ENCODE data around the gene NCF2. TPM values are rescaled to one million over a fixed set of nuclear protein-coding genes. Genes with fewer than 3 reads are reported as not detected.

NCF2 gene
- total RNA-seq, 1 experiment from 2014 or later: 0.10 TPM

DNA sequence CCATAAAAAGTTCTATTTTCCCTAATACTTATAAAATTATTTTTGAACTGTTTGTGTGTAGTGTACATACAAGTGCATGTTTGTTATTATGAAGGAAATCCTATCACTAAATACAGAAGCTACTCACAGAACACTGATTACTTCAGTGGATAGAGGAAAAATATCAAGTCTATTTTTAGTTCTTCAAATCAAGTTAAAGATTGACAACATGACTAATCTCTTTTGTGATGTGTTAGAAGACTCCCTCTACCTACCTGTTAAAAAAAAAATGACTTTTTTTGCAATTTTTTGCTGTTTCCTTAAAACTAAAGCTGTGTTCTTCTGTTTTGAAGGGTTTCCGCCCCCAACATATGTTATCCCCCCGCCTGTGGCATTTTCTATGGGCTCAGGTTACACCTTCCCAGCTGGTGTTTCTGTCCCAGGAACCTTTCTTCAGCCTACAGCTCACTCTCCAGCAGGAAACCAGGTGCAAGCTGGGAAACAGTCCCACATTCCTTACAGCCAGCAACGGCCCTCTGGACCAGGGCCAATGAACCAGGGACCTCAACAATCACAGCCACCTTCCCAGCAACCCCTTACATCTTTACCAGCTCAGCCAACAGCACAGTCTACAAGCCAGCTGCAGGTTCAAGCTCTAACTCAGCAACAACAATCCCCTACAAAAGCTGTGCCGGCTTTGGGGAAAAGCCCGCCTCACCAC lies 45.5 kb downstream of the NCF2 start:
- ATAC-seq: no peak
- Histone ChIP-seq H3K36me3 (ENCODE audit: control insufficient read depth, insufficient read depth, low read length) (peaks cover 55% of the 10 kb centered on the region), H3K9me3 (ENCODE audit: control insufficient read depth, insufficient read depth, low read depth, low read length) (no peaks in the 10 kb centered on the region), H3K27me3 (ENCODE audit: control insufficient read depth, insufficient read depth, low read length) (no peaks in the 10 kb centered on the region), H3K4me1 (ENCODE audit: control insufficient read depth, insufficient read depth, low read length) (no peaks in the 10 kb centered on the region), H3K4me3 (ENCODE audit: low read depth in 2 of 2, low read length in 2 of 2) (no peak overlapping the region), H3K27ac (ENCODE audit: low read length) (no peak overlapping the region)
- POLR2A ChIA-PET: interaction anchor here (0.7 kb wide), 1 partner anchor 82 kb away, joined by 3 read pairs; no protein-coding TSS in a partner anchor
- DNase-seq (ENCODE audit: low read depth, low spot score): no peak
- CTCF ChIA-PET: interaction anchor here (0.6 to 0.7 kb wide), 2 partner anchors 217 to 507 kb away, joined by 3 to 5 read pairs; no protein-coding TSS in a partner anchor
- no TSS peak for BruUV-seq (replicated peaks)
- in situ Hi-C loops (cut with HindIII; ENCODE audit: low pct_unique_long_range_greater_than_20kb, low sequenced_read_pairs): no loop called here
- intact Hi-C loops (cut with micrococcal nuclease; ENCODE audit: unreplicated experiment): loop anchor here (10.0 kb wide), 1 partner anchor 260 kb away; no protein-coding TSS in a partner anchor
- TF ChIP-seq, protein P1, sequence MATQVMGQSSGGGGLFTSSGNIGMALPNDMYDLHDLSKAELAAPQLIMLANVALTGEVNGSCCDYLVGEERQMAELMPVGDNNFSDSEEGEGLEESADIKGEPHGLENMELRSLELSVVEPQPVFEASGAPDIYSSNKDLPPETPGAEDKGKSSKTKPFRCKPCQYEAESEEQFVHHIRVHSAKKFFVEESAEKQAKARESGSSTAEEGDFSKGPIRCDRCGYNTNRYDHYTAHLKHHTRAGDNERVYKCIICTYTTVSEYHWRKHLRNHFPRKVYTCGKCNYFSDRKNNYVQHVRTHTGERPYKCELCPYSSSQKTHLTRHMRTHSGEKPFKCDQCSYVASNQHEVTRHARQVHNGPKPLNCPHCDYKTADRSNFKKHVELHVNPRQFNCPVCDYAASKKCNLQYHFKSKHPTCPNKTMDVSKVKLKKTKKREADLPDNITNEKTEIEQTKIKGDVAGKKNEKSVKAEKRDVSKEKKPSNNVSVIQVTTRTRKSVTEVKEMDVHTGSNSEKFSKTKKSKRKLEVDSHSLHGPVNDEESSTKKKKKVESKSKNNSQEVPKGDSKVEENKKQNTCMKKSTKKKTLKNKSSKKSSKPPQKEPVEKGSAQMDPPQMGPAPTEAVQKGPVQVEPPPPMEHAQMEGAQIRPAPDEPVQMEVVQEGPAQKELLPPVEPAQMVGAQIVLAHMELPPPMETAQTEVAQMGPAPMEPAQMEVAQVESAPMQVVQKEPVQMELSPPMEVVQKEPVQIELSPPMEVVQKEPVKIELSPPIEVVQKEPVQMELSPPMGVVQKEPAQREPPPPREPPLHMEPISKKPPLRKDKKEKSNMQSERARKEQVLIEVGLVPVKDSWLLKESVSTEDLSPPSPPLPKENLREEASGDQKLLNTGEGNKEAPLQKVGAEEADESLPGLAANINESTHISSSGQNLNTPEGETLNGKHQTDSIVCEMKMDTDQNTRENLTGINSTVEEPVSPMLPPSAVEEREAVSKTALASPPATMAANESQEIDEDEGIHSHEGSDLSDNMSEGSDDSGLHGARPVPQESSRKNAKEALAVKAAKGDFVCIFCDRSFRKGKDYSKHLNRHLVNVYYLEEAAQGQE (IDR thresholded peaks at IDR 0.05; ENCODE audit: insufficient read depth in 1 of 2, low read depth in 2 of 2, low read length in 1 of 2): no peak
- TF ChIP-seq TCF7L2 (IDR thresholded peaks at IDR 0.05; ENCODE audit: low read depth, low read length): no peak
- no peak for TF ChIP-seq SIN3A (IDR thresholded peaks at IDR 0.05; ENCODE audit: borderline replicate concordance, insufficient read depth, low read depth, low read length)
- TF ChIP-seq POLR2AphosphoS5 (IDR thresholded peaks at IDR 0.05; ENCODE audit: low read depth, low read length): no peak
- TF ChIP-seq, protein P2, sequence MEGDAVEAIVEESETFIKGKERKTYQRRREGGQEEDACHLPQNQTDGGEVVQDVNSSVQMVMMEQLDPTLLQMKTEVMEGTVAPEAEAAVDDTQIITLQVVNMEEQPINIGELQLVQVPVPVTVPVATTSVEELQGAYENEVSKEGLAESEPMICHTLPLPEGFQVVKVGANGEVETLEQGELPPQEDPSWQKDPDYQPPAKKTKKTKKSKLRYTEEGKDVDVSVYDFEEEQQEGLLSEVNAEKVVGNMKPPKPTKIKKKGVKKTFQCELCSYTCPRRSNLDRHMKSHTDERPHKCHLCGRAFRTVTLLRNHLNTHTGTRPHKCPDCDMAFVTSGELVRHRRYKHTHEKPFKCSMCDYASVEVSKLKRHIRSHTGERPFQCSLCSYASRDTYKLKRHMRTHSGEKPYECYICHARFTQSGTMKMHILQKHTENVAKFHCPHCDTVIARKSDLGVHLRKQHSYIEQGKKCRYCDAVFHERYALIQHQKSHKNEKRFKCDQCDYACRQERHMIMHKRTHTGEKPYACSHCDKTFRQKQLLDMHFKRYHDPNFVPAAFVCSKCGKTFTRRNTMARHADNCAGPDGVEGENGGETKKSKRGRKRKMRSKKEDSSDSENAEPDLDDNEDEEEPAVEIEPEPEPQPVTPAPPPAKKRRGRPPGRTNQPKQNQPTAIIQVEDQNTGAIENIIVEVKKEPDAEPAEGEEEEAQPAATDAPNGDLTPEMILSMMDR (IDR thresholded peaks at IDR 0.05): no peak

DNA sequence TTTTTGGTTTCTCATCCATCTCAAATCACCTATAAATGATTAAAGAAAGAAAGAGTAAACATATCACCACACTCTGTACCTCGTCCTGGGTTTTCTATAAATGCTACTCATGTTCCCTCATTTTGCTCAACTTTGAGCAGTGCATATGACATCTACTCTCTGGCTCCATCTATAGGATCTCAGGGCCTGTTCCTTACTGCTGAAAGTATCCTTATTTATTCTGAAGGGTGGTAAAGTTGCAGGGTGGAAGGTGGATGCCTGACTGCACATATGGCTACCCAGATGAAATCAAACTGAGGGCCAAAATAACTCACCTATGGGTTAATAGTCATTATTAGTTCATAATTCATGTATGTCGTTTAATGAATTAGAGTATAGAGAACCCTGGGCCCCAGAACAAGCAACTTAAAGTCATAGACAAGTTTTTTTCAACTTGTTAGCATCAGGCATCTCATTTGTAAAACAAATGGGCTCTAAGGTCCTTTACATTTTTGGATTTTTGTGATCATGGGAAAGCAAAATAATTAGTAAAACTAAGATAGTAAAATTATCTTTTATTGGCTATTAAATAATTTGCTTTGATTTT lies 46.5 kb downstream of the NCF2 start:
- no peaks in the 10 kb centered on the region for H3K4me1 ChIP-seq (ENCODE audit: control insufficient read depth, insufficient read depth, low read length)
- DNase-seq (ENCODE audit: low read depth, low spot score): peak; percentile 22
- H3K9me3 ChIP-seq (ENCODE audit: control insufficient read depth, insufficient read depth, low read depth, low read length): no peaks in the 10 kb centered on the region
- H3K4me3 ChIP-seq (ENCODE audit: low read depth in 2 of 2, low read length in 2 of 2): no peak overlapping the region
- ChIA-PET CTCF (no interaction called here), POLR2A (no interaction called here)
- intact Hi-C loops (cut with micrococcal nuclease; ENCODE audit: unreplicated experiment) (loop anchor here (1.0 to 10.0 kb wide), 2 partner anchors 73 to 259 kb away; no protein-coding TSS in a partner anchor), in situ Hi-C loops (cut with HindIII; ENCODE audit: low pct_unique_long_range_greater_than_20kb, low sequenced_read_pairs) (no loop called here)
- H3K27me3 ChIP-seq (ENCODE audit: control insufficient read depth, insufficient read depth, low read length): no peaks in the 10 kb centered on the region
- peak; percentile 97 for ATAC-seq
- TF ChIP-seq TCF7L2 (IDR thresholded peaks at IDR 0.05; ENCODE audit: low read depth, low read length) (no peak), POLR2AphosphoS5 (IDR thresholded peaks at IDR 0.05; ENCODE audit: low read depth, low read length) (no peak)
- TF ChIP-seq, protein P2 (IDR thresholded peaks at IDR 0.05): peak; percentile 78
- peaks cover 46% of the 10 kb centered on the region for H3K36me3 ChIP-seq (ENCODE audit: control insufficient read depth, insufficient read depth, low read length)
- BruUV-seq (replicated peaks): no TSS peak
- H3K27ac ChIP-seq (ENCODE audit: low read length): no peak overlapping the region

All from Panc1 (cell line).